HG03025 (cell line): ENCODE data around the gene STK11IP.
A peak's percentile ranks its signal among the peaks of the same experiment; 100 is the strongest.
"Not testable (repeated sequence)": the region's sequence is repeated elsewhere in the genome, so short reads cannot be mapped to it uniquely, and the experiment has no call there.

ENCODE experiments used
- ATAC-seq: cut with Tn5 transposase; IDR thresholded peaks from one replicate; pipeline ENCODE4 v1.9.1; 2021; ENCODE audit warnings: mild to moderate bottlenecking, moderate library complexity; ENCODE audit not compliant: unreplicated experiment, low FRiP score

The STK11IP gene

GRCh38 chr2:219644801-219645480 is 47.3 kb downstream of the STK11IP start:
- no peak for ATAC-seq

- ATAC-seq = no peak
Observed at GRCh38 chr2:219645631-219646527, 48.2 kb downstream of the STK11IP start.

DNA sequence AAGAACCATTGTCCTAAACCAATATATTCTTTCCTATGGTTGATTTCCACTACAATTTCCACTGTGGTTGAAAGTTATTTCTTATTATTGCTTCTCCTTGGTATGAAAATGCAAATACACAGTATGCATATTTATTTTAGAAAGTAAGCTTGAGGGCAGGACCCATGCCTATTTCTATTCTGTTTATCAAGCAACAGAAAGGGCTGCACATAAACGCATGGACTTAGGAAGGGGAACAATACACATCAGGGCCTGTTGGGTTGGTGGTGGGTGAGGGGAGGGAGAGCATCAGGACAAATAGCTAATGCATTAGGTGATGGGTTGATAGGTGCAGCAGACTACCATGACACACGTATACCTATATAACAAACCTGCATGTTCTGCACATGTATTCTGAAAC is 50.5 kb downstream of the STK11IP start:
- ATAC-seq = no peak

DNA sequence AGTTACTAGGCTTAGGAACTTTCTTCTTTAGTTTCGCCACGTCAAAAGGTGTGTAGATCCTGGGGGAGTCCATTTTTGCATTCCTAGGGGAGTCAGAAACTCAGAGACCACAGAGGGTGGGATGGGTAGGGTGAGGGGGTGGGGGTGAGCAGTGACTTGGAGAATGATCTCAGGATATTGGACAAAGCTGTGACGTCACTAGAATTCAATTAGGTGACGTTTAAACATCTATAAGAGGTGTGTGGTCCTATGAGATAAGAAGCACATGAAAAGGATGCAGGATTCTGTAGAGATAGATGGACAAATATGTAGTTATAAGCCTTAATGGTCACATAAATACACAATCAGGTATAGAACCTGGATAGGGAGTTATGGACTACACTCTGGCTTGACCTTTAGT is 51.3 kb downstream of the STK11IP start:
- ATAC-seq = no peak

- no peak for ATAC-seq
Observed at GRCh38 chr2:219650426-219651248, 53.0 kb downstream of the STK11IP start.

DNA sequence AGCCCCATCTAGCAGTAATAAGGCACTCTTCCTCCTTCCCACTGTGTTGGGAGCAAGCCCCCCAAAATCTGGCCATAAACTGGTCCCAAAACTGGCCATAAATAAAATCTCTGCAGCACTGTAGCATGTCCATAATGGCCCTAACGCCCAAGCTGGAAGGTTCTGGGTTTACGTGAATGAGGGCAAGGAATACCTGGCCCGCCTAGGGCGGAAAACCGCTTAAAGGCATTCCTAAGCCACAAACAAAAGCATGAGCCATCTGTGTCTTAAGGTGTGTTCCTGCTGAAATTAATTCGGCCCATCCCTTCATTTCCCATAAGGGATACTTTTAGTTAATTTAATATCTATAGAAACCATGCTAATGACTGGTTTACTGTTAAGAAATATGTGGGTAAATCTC is 54.0 kb downstream of the STK11IP start:
- ATAC-seq = not testable (repeated sequence)

DNA sequence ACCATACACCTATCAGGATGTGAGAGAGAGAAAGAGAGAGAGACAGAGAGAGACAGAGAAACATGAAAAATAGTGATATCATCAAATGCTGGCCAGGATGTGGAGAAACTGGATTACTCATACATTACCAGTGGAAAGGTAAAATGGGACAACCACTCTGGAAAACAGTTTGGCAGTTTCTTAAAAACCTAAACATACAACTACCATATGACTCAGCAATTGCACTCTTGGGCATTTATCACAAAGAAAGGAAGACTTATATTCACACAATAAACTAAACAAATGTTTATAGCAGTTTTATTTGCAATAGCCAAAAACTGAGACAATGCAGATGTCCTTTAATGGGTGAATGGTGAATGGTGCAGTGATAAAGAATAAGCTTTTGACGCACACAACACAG is 58.9 kb downstream of the STK11IP start:
- ATAC-seq = no peak

- no peak for ATAC-seq
Observed at GRCh38 chr2:219658196-219658846, 60.7 kb downstream of the STK11IP start.

DNA sequence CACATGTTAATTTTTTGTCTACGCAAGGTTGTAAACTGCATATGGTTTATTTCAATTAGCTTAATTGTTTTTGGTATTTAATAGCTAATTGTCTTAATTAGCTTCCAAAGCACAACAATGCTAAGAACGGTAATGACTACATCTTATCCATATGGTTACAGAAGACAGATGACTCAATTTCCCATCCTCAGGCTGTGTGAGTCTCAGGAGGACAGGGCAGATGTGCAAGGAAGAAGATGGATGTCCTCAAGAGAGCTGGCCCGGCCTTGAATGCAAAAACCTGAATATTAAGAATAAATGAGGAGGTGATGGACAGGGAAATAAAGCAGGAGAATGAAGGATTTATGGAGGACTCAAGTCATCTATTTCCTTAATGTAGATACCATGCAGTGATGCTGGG is 61.2 kb downstream of the STK11IP start:
- no peak for ATAC-seq

DNA sequence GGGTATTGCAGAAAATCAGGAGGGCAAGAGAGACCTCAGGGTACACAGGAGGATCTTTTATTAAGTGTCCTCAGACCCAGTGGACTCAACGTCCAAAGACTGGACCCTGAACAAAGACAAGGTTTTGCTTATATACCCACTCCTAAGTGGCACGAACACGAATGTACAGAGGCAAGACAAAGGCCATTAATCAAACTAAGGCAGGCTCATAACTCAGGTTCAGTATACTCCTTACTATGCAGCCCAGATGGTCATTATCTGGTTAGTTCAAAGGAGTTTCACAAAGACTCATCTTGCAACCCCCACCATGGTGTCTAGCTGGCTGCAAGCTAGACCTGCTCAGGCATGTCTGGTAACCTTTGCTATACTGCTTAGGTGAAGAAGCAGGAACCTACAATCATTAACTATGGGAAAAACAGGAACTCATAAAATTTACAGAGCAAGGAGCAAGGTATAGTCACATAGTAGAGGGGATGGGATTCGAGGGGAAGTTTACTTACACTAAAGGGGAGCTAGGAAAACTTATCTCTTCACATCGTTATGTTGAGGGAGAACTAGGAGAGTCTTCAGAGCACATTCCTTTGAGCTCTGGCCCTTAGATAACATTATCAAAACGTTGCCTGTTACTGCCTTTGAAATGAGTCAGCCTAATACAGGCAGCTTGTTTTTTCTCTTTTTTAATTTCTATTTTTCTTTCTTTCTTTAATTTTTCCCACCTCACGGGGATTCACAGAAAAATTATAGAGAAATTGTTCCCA is 63.7 kb downstream of the STK11IP start:
- ATAC-seq = peak; percentile 86

GRCh38 chr2:219661955-219662395 is 64.3 kb downstream of the STK11IP start:
- ATAC-seq = peak; percentile 8

DNA sequence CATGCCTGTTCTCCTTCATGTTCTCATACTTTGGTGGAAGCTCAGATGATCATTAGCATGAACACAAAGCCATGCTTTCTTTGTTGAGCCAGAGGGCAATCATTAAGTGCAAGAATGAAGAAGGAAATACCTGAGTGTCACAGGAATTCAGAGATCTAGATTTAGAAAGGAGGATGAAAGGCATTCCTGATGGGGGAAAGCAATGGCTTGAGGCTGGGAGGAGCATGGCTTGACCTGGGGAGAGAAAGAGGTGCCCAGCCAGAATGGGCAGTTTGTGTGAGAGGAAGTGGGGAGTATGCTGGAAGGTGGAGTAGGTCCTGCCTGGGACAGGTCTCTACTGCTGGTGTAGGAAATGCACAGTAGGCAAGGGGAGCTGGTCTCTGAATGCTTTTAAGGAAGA is 64.9 kb downstream of the STK11IP start:
- no peak for ATAC-seq

GRCh38 chr2:219663116-219663762 is 65.6 kb downstream of the STK11IP start:
- ATAC-seq = no peak

DNA sequence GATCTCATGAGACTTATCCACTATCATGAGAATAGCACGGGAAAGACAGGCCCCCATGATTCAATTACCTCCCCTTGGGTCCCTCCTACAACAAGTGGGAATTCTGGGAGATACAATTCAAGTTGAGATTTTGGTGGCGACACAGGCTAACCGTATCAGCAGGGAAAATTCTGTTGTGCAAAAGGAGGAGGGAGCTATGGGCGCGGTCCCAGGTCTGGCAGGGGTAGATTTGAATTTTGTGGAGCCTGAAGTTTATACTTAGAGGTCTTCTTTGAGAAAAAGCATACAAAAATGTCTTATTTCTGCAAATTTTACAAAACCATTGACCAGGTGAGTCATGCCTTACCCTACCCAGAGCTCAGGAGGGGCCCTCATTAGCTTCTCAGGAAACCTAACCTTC is 66.4 kb downstream of the STK11IP start:
- no peak for ATAC-seq

DNA sequence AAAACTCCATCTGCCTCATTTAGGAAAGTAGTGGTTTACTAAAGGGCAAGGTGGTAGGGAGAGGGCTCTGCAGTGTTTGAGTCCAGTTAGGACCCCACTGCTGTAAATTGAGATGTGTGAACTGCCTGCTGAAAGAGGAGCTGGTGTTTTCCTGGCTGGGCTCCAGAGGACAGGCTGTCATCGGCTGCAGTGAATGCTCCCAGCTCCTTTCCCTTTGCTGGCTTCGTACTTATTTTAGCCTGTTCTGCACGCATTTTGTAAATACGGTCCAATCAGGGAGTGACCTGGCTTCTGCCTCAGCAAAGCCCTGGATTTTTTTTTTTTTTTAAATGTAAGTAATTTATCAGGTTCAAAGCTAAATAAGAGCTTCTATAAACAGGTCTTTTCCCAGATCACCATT is 67.3 kb downstream of the STK11IP start:
- no peak for ATAC-seq

- ATAC-seq = no peak
Observed at GRCh38 chr2:219665926-219666325, 68.3 kb downstream of the STK11IP start.
